Measurements from ENCODE around the gene ACAA2. TPM values are rescaled to one million over a fixed set of nuclear protein-coding genes. Genes with fewer than 3 reads are reported as not detected.
"Not testable (repeated sequence)": the region's sequence is repeated elsewhere in the genome, so short reads cannot be mapped to it uniquely, and the experiment has no call there.

ACAA2 gene
- total RNA-seq, 1 donor from 2014 or later, result 23.2 TPM

DNA sequence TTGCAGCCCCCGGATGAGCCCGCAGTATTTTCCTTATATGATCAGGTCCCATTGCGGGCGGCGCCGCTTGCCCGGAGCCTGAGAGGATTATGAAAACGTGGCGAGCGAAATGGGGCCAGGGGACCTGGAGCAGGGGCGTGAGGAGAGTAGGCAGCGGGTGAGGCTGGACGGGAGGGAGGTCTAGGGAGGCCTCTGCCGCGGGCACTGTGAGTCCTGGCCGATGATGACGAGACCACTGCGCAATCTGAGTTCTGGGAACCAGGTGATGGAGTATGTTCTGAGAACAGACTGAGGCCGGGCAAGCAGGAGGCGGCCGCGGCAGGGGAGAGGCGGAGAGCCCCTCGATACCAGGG lies 790 bp upstream of the ACAA2 start:
- peak in 1 of 2 donors; percentile 32 for DNase-seq (ENCODE audit: low spot score in 2 of 2)
- no peak for FAIRE-seq

DNA sequence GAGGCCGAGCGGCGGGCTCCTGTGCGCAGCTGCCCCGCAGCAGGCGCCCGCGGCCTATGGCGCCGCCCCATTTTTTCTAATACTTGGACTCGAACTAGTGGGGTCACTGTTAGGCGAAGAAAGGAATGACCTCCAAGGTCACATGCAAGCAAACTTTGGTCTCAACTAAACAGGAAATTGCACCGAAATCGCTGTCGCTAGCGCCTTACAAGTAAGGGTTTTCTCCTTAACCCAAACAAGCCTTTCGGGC lies 339 bp downstream of the ACAA2 start:
- no peak for FAIRE-seq
- peak; percentile 9 to 39 for DNase-seq (ENCODE audit: low spot score in 2 of 2)

GRCh38 chr18:49812286-49813068 lies 856 bp downstream of the ACAA2 start:
- no peak for FAIRE-seq
- DNase-seq (ENCODE audit: low spot score in 2 of 2), result no peak

DNA sequence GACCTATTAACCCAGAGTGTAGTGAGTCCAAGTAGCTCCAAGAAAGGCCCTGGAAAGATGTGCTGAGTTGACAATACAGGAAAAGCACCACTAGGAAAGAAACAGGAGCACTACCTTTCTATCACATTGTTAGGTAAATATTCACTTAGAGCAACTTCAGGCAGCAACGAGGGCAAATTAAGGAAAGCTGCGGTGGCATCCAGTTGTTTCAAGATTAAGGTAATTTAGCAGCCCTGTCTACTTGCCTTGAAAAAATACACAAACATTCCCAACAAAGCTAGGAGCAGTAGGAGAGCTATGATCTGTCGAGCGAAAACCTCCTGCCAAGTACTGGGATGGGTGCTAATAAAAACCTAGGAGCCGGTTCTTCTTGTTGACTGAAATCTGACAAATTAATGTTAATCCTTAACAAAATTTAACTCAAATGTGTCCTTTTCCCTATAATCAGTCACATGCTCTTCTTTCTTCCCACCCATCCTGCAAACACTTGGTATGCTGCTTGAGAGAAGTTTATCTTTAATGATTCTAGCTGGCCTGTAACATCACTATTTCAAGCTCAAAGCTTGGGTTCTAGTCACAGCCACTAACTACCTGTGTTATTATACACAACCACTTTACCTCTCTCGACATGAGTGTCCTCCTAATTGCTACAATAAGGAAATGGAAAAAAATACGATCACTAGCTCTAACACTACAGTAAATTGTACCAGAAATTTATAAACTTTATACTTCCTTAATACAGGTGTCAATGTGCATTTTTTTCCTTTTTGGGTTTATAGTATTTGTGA lies 2.0 kb downstream of the ACAA2 start:
- no peak for FAIRE-seq
- no peak for DNase-seq (ENCODE audit: low spot score in 2 of 2)

DNA sequence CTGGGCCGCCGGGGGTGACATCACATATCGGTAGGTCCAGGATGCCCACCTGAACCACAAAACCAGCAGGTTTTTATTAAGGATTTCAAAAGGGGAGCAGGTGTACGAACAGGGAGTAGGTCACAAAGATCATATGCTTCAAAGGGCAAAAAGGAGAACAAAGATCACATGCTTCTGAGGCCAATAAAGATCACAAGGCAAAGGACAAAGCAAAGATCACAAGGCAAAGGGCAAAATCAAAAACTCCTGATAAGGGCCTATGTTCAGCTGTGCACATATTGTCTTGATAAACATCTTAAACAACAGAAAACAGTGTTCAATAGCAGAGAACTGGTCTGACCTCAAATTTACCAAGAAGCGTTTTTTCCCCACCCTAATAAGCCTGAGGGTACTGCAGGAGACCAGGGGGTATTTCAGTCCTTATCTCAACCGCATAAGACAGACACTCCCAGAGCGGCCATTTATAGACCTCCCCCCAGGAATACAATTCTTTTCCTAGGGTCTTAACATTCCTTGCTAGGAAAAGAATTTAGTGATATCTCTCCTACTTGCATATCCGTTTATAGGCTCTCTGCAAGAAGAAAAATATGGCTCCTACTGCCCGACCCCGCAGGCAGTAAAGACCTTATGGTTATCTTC lies 4.7 kb downstream of the ACAA2 start:
- not testable (repeated sequence) for FAIRE-seq; DNase-seq (ENCODE audit: low spot score in 2 of 2)

DNA sequence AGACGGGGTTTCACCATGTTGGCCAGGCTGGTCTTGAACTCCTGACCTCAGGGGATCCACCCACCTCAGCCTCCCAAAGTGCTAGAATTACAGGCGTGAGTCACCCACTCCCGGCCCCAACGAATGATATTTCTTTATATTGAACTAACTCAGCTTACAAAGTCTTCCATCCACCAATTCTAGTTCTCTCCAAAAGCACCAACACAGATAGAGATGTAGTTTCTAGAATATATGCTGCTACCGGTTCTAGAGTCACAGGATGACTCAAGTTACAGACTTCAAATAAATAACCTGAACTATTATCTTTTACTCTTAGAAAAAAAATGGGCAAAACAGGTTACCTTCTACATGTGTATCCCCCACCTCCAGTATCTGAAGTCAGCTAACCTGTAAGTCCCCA lies 9.2 kb downstream of the ACAA2 start:
- no peak for FAIRE-seq
- DNase-seq (ENCODE audit: low spot score in 2 of 2), result no peak

- no peak for DNase-seq (ENCODE audit: low spot score in 2 of 2)
- no peak for FAIRE-seq
These were observed 10.7 kb downstream of the ACAA2 start for GRCh38 chr18:49802623-49803022.

- FAIRE-seq; DNase-seq (ENCODE audit: low spot score in 2 of 2): not testable (repeated sequence)
These were observed 12.8 kb downstream of the ACAA2 start for GRCh38 chr18:49800491-49800890.

GRCh38 chr18:49799806-49800205 lies 13.5 kb downstream of the ACAA2 start:
- not testable (repeated sequence) for FAIRE-seq; DNase-seq (ENCODE audit: low spot score in 2 of 2)

DNA sequence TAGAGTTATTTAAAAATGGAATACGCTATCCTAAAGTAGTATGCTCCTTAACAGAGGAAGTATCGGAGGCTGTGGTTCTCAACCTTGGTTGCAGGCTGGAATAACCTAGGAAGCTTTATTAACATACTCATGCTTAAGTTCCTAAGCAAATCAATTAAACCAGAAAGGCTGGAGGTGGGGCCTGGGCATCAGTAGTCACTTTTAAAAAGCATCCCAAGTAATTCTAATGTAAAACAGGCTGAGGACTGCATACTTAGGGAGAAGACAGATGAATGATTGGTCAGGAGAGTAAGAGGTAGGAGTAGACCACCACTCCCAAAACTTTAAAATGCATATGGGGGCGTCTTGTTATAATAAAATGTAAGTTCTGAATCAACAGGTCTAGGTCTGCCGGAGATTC lies 15.3 kb downstream of the ACAA2 start:
- FAIRE-seq (no peak), DNase-seq (ENCODE audit: low spot score in 2 of 2) (no peak)

DNA sequence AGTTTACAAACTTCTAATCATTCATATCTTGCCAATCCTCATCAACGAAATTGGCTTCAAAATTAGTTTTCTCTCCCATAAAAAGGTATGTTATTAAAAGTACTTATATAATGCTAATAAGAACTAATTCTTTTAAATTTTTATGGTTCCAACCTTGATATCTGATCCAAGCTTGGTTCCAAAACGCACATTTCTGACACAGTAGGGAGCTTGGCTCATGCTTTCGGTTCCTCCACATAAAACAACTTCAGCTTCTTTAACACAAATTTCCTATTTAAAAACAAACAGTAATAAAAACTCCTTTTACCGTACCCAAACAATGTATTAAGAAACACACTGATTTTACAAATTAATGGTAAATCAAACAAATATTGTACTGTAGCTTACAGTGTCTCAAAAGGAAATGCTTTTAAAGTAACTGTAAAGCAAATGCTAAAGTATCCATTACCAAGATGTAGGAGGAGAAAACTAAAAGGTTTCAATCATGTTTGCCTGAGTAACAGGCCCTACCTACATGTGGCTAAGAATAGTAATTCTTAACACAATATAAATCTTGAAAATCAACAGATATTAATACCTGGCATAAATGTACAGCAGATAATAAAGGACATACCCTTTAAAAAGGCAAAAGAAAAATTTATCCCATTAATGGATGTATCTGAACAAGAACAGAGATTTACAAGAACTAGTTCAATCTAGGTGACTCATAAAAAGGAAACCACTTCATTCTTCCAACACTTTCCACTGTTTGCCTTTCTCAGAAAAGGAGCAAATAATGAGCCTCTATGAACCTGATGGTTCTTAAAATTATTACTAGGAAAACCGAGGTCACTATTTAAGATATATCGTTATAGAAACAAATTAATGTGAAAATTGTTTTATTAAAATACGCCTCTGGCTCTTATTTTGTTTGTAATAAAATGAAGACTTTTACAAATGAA lies 17.5 kb downstream of the ACAA2 start:
- no peak for DNase-seq (ENCODE audit: low spot score in 2 of 2)
- FAIRE-seq, result no peak

DNA sequence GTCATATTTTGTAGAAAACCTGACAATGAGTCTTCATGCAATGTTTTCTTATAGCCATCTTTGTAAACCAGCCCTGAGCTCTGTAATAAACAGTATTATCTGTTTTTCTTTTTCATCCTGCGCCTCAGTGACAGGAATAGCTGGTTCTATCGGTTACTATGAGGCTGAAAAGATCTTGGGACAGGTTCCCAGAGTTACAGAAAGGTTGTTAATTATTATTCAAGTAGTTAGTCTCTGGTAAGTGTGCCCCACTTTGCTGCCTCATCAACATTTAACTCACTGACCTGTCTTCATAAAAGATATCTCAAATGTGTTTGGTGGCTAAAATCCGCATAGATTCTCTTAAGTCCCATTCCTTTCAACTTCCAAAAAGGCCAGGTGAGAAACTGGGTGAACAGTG lies 18.6 kb downstream of the ACAA2 start:
- FAIRE-seq, result no peak

DNA sequence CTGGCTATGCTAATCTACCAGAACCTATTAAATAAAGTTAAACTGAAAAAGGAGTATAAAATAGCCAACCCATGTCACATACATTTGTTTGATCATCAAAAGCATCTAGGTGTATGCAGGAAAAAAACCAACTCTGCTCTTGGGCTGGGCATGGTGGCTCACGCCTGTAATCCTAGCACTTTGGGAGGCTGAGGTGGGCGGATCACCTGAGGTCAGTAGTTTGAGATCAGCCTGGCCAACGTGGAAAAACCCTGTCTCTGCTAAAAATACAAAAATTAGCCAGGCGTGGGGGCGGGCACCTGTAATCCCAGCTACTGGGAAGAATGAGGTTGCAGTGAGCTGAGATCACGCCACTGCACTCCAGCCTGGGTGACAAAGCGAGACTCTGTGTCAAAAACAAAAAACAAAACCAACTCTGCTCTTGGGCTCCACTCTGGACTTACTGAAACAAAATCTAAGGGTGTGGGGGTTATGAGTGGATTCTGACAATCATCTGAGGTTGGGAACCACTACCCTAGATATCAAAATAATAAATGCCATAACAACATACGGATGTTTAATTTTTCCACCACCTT lies 23.7 kb downstream of the ACAA2 start:
- DNase-seq (ENCODE audit: low spot score in 2 of 2); FAIRE-seq: not testable (repeated sequence)

More for the DNA sequence above, 18.6 kb downstream of the ACAA2 start:
- no peak for DNase-seq (ENCODE audit: low spot score in 2 of 2)

DNA sequence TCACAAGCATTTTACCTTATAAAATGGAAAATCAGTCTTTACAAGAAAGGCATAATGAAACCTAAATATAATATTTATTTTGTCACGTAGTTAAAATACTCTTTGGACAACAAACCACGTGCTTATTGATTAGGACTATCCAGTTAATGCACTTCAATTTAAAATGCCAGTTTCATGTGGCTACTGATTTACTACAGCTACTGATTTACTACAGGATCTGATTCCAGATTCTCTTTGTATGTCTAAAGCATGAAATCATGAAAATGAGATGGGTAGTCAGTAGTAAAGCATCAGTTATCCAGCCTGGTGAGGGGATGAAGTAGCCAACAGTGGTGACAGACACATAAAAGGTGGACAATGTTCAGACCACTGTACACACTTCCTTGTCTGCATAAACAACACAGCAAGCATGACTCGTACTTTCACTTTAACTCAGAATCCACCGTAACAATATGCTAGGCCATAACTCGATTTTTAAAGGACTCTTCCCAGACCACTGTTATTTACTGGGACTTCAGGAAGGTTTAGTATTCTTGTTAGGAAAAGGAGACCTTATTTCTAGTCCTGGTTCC lies 24.9 kb downstream of the ACAA2 start:
- DNase-seq (ENCODE audit: low spot score in 2 of 2), result no peak
- FAIRE-seq, result no peak

DNA sequence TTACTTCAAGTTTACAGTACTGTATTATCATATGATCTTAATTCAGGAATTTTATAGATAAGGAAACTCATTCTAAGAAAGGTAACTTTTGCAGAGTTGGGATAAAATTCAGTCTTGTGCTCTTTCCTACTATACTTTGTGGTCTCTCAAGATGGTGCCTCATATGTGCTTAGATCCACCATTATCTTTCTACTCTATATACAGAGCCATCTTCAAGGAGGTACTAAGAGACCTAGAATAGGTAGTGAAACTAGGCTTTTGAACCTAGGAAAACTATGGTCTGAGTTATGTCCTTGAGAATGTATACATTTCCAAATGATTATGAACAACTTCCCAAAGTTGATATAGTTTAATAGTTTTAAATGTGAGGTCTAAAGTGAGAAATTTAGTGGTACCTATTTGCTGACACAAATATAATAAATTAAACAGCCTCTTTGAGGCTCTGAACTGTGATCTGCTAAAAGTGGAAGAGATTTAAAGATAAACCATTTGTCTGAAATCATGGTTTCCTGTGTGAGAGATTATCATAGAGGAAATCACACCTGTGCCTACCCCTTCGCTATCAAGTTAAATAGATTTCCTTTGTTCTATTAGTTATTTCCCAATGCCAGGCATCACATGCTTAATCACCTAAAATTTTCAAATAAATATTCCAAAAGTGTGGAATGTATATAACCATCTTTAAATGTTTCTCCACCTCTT lies 27.2 kb downstream of the ACAA2 start:
- FAIRE-seq (no peak), DNase-seq (ENCODE audit: low spot score in 2 of 2) (no peak)

GRCh38 chr18:49784427-49785185 lies 28.7 kb downstream of the ACAA2 start:
- no peak for FAIRE-seq

DNA sequence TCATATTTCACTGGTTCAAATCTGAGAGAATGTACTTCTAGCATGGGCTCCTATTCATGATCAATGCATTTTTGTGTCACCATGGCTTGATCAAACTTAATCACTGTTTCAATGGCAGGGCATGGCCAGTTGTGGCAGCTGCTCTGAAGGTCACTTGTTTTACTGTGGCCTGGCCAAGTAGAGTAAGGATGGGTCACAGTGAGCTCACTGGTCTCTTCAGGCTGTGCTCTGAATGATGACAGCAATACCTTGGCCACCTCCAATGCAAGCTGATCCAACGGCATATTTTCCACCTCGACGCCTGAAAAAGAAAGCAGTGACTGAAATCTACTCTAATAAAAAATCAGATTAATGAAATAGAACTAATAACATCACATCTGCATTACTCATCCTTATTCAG lies 29.7 kb downstream of the ACAA2 start:
- FAIRE-seq; DNase-seq (ENCODE audit: low spot score in 2 of 2): not testable (repeated sequence)

More at GRCh38 chr18:49784427-49785185, 28.7 kb downstream of the ACAA2 start:
- no peak for DNase-seq (ENCODE audit: low spot score in 2 of 2)

DNA sequence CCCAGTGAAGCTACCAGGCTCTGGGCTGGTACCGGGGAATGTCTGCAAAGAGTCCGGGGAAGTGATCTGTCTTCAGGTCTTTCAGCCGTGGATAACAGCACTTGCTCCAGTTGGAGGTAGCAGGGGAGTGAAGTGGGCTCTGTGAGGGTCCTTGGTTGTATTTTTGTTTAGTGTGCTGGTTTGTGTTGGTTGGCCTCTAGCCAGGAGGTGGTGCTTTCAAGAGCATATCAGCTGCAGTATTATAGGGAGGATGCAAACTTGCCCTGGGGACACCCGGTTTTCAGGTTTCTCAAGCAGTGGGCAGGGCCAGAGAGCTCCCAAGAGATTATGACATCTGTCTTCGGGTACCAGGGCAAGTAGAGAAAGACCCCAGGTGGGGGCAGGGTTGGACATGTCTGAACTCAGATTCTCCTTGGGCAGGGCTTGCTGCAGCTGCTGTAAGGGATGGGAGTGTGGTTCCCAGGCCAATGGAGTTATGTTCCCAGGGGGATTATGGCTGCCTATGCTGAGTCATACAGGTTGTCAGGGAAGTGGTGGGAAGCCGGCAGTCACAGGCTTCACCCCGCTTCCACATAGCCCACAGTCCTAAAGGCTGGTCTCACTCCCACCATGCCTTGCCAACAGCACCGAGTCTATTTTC lies 34.4 kb downstream of the ACAA2 start:
- DNase-seq (ENCODE audit: low spot score in 2 of 2), result no peak
- no peak for FAIRE-seq
